Rectal smooth muscle tissue (tissue), 1 donor: Measurements from ENCODE around the gene L3HYPDH.

Source experiments
- H3K27ac ChIP-seq: one replicate; pipeline ENCODE4 v1.7.0; 2013; ENCODE audit warnings: low read depth, low read length, inconsistent platforms
- H3K27me3 ChIP-seq: one replicate; pipeline ENCODE4 v1.7.0; 2013; ENCODE audit warnings: low read length; ENCODE audit not compliant: control insufficient read depth, insufficient read depth
- H3K36me3 ChIP-seq: one replicate; pipeline ENCODE4 v1.7.0; 2013; ENCODE audit warnings: low read length; ENCODE audit not compliant: control insufficient read depth, insufficient read depth
- H3K4me1 ChIP-seq: one replicate; pipeline ENCODE4 v1.7.0; 2013; ENCODE audit warnings: low read length; ENCODE audit not compliant: control insufficient read depth, insufficient read depth
- H3K4me3 ChIP-seq: one replicate; pipeline ENCODE4 v1.7.0; 2013; ENCODE audit warnings: low read length
- H3K9ac ChIP-seq: one replicate; pipeline ENCODE4 v1.7.0; 2013; ENCODE audit warnings: low read length

Gene L3HYPDH

GRCh38 chr14:59483819-59484638, at the start of gene L3HYPDH, which contains the start of gene JKAMP:
Gene L3HYPDH, minus strand, starts transcription at chr14:59484408. Its CDS starts 92 bp downstream, at chr14:59484316.
Gene JKAMP, plus strand, starts transcription at chr14:59484517. Its CDS starts 73 bp downstream, at chr14:59484590.
- H3K4me1 ChIP-seq: peaks cover 10% of the 10 kb centered on the region

GRCh38 chr14:59532419-59532818, 48.2 kb upstream of the L3HYPDH start:
- Histone ChIP-seq H3K27me3 (no peaks in the 10 kb centered on the region), H3K4me1 (no peaks in the 10 kb centered on the region), H3K4me3 (no peak overlapping the region), H3K27ac (no peak overlapping the region), H3K9ac (no peak overlapping the region), H3K36me3 (no peaks in the 10 kb centered on the region)

More at GRCh38 chr14:59483819-59484638, at the start of gene L3HYPDH, which contains the start of gene JKAMP:
- H3K36me3 ChIP-seq: peaks cover 7% of the 10 kb centered on the region
- no peaks in the 10 kb centered on the region for H3K27me3 ChIP-seq
- H3K4me3 ChIP-seq: peak within 1 kb of the TSS; percentile 82
- H3K9ac ChIP-seq: peak within 1 kb of the TSS; percentile 52
- peak within 1 kb of the TSS; percentile 91 for H3K27ac ChIP-seq

DNA sequence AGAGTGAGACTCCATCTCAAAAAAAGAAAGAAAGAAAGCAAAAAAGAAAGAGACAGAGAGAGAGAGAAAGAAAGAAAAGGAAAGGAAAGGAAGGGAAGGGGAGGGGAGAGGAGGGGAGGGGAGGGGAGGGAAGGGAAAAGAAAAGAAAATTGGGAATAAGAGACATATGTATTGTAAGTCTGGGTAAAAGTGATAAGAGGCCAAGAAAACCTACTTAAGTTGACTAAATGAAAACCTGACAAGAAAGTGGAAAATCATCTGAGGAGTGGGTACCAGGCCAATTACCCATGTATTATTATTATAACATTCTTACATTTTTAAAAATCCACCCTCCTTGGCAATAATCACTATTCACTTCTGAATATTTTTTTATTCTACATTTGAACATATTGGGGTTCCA, 46.1 kb upstream of the L3HYPDH start:
- H3K27me3 ChIP-seq: no peaks in the 10 kb centered on the region
- H3K27ac ChIP-seq: no peak overlapping the region
- H3K4me3 ChIP-seq: no peak overlapping the region
- no peaks in the 10 kb centered on the region for H3K36me3 ChIP-seq
- no peak overlapping the region for H3K9ac ChIP-seq
- no peaks in the 10 kb centered on the region for H3K4me1 ChIP-seq

GRCh38 chr14:59529189-59529588, 45.0 kb upstream of the L3HYPDH start:
- H3K4me3 ChIP-seq: no peak overlapping the region
- H3K27ac ChIP-seq: no peak overlapping the region

DNA sequence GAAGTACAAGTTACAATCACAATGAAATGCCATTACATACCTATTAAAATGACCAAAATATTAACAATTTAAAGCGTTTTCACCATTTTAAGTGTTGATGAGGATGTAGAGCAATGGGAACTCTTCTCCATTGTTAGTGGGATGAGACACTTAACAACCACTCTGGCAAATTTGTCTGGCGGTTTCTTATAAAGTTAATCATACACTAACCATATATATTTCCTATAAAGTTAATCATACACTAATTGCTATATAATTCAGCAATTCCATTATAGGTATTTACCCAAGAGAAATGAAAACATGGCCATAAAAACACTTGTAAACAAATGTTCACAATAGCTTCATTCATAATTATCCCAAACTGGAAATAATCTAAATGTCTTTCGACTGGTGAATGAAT, 36.0 kb upstream of the L3HYPDH start:
- H3K4me1 ChIP-seq: no peaks in the 10 kb centered on the region
- no peaks in the 10 kb centered on the region for H3K36me3 ChIP-seq
- no peaks in the 10 kb centered on the region for H3K27me3 ChIP-seq
- H3K27ac ChIP-seq: no peak overlapping the region
- H3K9ac ChIP-seq: no peak overlapping the region
- H3K4me3 ChIP-seq: no peak overlapping the region

More at GRCh38 chr14:59529189-59529588, 45.0 kb upstream of the L3HYPDH start:
- no peaks in the 10 kb centered on the region for H3K4me1 ChIP-seq
- no peaks in the 10 kb centered on the region for H3K36me3 ChIP-seq
- H3K27me3 ChIP-seq: no peaks in the 10 kb centered on the region
- H3K9ac ChIP-seq: no peak overlapping the region

DNA sequence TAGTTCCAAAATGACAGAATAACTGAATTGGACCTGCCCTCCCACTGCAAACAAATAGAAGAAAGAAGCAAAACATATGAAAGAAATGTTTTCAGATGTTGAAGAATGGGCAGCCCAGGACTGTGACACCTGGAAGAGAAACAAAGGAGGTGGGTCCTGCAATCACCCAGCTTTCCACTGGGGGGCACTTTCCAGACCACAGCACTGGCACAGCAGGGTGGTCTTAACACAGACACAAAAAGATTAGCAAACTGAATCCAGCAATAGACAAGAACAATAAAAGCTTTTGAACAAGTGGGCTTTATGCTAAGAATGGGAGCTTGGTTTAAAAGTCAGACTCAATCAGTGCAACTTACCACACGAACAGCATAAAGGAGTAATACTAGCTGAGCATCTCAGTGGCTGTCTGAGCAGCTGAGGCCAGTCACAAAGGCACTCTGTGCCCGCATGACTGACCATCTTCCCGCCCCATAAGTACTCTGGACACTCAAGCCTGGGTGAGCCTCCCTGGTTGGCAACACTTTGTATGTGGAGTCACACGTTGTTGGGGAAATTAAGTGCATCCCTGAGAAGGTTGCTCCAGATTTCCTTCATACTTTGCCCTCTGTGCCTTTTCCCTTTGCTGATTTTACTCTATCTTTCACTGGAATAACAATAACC, 27.8 kb upstream of the L3HYPDH start:
- Histone ChIP-seq H3K4me3 (no peak overlapping the region), H3K27me3 (no peaks in the 10 kb centered on the region), H3K27ac (no peak overlapping the region), H3K9ac (no peak overlapping the region), H3K4me1 (no peaks in the 10 kb centered on the region), H3K36me3 (no peaks in the 10 kb centered on the region)

GRCh38 chr14:59510966-59511365, 26.8 kb upstream of the L3HYPDH start:
- Histone ChIP-seq H3K4me3 (no peak overlapping the region), H3K27me3 (no peaks in the 10 kb centered on the region), H3K9ac (no peak overlapping the region), H3K36me3 (no peaks in the 10 kb centered on the region), H3K4me1 (no peaks in the 10 kb centered on the region), H3K27ac (no peak overlapping the region)

GRCh38 chr14:59510001-59510400, 25.8 kb upstream of the L3HYPDH start:
- Histone ChIP-seq H3K4me1 (no peaks in the 10 kb centered on the region), H3K36me3 (no peaks in the 10 kb centered on the region), H3K9ac (no peak overlapping the region), H3K27me3 (no peaks in the 10 kb centered on the region), H3K4me3 (no peak overlapping the region), H3K27ac (no peak overlapping the region)

- Histone ChIP-seq H3K27me3 (no peaks in the 10 kb centered on the region), H3K4me1 (no peaks in the 10 kb centered on the region), H3K9ac (no peak overlapping the region), H3K36me3 (no peaks in the 10 kb centered on the region), H3K4me3 (no peak overlapping the region), H3K27ac (no peak overlapping the region)
Measured at GRCh38 chr14:59509101-59509500, 24.9 kb upstream of the L3HYPDH start.

- Histone ChIP-seq H3K9ac (no peak overlapping the region), H3K27me3 (no peaks in the 10 kb centered on the region), H3K27ac (no peak overlapping the region)
Measured at GRCh38 chr14:59507752-59508103, 23.5 kb upstream of the L3HYPDH start.

GRCh38 chr14:59507063-59507751, 23.0 kb upstream of the L3HYPDH start:
- Histone ChIP-seq H3K4me3 (no peak overlapping the region), H3K36me3 (no peaks in the 10 kb centered on the region), H3K9ac (no peak overlapping the region), H3K27ac (no peak overlapping the region), H3K27me3 (no peaks in the 10 kb centered on the region), H3K4me1 (no peaks in the 10 kb centered on the region)

More at GRCh38 chr14:59507752-59508103, 23.5 kb upstream of the L3HYPDH start:
- no peaks in the 10 kb centered on the region for H3K36me3 ChIP-seq
- H3K4me3 ChIP-seq: no peak overlapping the region
- H3K4me1 ChIP-seq: no peaks in the 10 kb centered on the region

GRCh38 chr14:59503256-59503655, 19.0 kb upstream of the L3HYPDH start:
- Histone ChIP-seq H3K27ac (no peak overlapping the region), H3K9ac (no peak overlapping the region), H3K36me3 (no peaks in the 10 kb centered on the region), H3K27me3 (no peaks in the 10 kb centered on the region), H3K4me1 (no peaks in the 10 kb centered on the region), H3K4me3 (no peak overlapping the region)
